Fibroblast of skin of left quadriceps (primary cell): ENCODE data around the gene SMC1A.
"Not testable (repeated sequence)": the region's sequence is repeated elsewhere in the genome, so short reads cannot be mapped to it uniquely, and the experiment has no call there.

Source experiments
- DNase-seq, 2 experiments: peaks; one replicate each; pipeline ENCODE4 v3.0.0-alpha.2; 2013; ENCODE audit warnings: low read depth in 2 of 2

Gene SMC1A

DNA sequence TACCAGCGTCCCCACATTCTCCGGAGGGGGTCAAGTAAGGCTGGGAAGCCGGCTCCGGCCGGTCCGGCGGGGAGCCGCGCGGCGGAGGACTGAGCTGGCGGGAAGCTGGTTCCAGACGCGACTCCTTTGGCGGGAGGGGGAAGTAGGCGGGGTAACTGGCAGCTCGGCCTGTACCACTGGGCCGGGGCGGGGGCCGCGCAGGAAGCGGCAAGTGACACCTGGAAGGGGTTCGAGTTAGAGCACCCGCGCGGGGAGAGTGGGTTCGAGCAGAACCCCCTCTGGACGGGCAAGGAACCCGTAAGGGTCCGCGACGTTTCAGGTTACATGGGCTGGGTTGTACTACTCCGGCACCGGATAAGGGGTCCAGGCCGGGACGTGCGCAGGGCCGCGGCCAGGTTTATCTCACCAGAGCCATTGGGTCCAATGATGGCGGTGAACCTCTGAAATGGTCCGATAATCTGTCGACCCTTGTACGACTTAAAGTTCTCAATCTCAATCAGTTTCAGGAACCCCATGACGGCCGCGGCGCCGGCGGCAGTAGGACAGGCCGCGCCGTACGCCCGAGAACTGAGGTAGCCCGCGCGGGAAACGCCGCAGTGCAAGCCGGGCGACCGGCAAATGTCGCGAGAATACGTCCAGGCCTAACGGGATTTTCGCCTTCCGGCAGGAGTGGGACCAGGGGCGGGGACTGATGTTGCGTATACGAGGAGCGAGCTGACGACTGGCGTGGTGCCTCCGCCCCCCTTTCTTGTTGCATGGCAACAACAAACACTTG, at the start of gene SMC1A:
Gene SMC1A (minus strand): TSS at position 569 of the 775 bp plus-strand sequence. CDS start 54 bp downstream, at position 515.
- peak; percentile 87 to 89 for DNase-seq

- DNase-seq = no peak
Measured at GRCh38 chrX:53471346-53471745, 48.9 kb upstream of the SMC1A start.

- not testable (repeated sequence) for DNase-seq
Measured at GRCh38 chrX:53468659-53469058, 46.2 kb upstream of the SMC1A start.

- no peak for DNase-seq
Measured at GRCh38 chrX:53458082-53458481, 35.6 kb upstream of the SMC1A start.

- no peak for DNase-seq
Measured at GRCh38 chrX:53456254-53456653, 33.8 kb upstream of the SMC1A start.

DNA sequence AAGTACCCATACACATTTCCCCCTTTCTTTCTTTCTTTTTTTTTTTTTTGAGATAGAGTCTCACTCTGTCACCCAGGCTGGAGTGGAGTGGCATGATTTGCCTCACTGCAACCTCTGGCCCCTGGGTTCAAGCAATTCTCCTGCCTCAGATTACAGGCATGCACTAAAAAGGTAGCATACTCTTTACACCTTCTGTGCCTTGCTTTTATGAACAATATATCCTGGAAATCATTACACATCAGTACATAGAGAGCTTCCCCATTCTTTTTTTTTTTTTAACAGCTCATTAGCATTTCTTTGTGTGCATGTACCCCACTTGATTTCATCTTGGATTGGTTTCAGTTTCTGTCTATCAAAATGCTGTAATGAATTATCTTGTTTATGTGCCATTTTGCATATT, 30.4 kb upstream of the SMC1A start:
- DNase-seq = no peak

DNA sequence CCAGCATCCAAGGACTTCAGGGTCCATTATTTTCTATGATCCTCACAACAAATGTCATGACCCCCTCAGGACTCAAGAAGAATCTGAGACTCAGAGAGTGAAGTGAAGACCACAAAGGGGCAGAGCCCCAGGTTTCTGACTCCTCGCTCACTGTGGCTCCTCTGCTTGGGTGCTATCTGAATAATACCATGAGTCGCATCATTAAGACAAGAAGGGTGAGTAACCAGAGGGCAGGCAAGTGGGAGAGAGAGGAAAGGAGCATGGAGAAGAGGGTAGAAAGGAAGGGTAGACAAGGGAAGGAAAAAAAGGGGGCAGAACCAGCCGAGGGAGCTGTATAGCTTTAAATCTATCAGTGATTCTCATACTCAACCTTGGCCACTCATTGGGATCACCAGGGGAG, 27.2 kb upstream of the SMC1A start:
- no peak for DNase-seq

DNA sequence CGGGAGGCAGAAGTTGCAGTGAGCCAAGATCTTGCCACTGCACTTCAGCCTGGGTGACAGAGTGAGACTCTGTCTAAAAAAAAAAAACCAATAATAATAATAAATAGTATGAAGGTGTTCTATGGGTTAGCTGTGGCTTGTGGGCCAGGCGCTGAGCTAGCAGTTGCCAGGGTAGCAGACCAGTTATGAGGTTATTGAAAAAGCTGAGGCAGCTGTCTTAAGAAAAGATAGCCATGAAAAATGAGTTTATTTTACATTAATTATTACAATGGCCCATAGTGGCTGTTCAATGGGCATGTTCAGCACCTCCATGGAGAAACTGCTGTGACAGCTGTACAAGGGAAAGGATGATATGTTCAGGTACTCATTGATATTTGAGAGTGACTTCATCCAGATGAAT, 25.0 kb upstream of the SMC1A start:
- no peak for DNase-seq

DNA sequence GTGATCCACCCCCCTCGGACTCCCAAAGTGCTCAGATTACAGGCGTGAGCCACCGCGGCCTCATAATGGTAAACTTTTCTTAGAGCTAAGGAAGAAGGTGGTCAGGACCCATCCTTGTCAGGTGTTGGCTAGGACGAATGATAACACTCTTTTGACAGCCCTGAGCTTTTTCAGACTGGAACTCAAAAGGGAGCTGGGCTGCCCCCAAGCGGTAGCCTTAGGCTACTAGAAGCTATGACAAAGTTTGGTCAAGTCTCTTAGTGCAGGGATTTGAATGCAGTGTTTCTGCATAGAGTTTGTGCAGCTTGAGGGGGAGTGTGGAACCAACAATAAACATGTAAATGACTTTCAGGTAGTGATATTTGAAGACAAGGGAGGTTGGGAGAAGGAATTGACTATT, 23.5 kb upstream of the SMC1A start:
- no peak for DNase-seq

DNA sequence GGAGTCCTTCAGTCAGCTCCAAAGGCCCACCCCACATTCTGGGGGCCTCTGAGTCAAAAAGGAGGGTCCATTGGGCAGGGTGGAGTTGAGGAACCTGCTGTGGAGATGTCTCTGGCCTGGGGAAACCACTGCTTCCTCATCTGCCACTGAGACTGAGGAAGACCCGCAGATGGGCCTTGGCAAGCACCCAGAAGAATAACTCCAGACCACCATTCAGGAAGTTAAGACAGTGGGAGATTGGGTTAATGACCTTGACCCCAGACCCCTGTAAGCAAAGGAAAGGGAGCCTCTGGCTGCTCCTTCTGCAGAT, 19.8 kb upstream of the SMC1A start:
- DNase-seq = no peak

DNA sequence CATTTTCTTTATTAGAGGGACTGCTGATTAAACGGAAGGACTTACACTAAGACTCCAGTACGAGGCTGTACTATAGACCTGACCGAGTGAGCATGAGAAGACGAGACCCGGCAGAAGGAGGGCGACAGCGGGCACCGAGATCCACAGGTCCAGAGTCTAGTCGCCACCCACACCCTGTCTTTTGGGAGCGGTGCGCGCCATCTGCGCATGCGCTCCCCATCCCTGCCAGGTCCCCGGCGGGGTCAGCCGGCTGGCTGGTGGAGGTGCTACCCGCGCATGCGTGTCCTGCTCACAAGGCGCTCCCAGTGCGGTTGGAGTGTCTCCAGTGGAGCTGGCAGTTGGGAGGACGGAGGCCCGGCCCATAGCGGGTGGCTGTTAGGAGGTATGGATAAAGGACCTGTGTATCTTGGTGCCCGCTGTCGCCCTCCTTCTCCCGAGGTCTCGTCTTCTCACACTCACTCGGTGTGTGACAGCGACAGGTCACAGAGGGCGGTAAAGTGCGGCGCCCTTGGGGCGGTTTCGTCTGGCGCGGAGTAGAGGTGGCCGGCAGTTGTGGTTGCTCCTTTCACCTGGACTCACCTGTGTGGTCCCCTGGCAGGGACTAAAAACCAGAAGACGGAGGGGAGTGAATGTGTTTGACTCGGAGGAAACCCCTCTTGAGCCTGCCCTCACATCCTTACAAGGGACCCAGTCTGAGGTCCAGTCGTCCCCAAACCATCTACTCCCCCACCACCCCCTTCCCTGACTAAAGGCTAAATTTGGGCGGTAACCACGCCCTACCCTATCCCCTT, 19.3 kb upstream of the SMC1A start:
- no peak for DNase-seq

DNA sequence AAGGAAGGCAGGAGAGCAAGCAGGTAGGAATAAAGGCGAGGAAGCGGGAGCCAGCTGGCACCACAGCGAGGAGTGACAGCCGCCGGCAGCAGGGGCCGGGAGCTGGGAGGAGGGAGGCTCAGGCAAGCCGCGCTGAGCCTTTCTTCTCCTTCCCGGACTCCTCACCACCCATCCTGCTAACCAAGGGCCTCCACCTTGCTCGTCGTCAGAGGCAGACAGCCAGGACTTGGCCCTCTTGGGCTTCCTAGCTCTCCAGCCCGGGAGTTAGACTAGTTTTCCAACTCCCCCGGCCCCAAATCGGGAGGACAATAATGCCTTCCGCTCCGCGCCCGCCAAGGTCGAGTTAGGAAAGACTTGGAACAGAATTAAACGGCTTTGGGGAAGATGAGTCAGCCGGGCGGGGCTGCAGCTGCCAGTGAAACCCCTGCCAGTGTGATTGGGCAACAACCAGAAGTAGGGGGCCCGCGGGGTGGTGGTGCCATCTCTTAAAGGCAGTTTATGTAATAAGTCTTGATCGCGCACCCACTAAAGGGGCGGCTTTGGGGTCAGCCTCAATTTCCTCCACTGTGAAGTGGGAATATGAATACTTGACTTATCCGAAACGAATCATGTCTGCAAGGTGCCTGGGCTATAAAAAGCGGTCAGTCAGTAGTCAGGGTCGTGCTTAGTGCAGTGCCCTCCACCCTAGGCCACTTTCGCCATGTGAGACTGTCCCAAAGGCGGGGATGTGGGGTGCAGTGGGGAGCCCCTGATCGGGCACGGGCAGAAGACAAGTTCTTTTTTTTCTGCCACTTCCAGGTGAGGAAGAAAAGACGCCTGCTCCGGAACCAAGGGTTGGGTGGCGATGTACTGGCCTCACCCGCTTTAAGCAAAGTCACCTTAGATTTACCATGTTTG, 18.4 kb upstream of the SMC1A start:
- DNase-seq = no peak

- no peak for DNase-seq
Measured at GRCh38 chrX:53440101-53440500, 17.6 kb upstream of the SMC1A start.

- no peak for DNase-seq
Measured at GRCh38 chrX:53438832-53439230, 16.4 kb upstream of the SMC1A start.

- no peak for DNase-seq
Measured at GRCh38 chrX:53438174-53438831, 15.8 kb upstream of the SMC1A start.

- no peak for DNase-seq
Measured at GRCh38 chrX:53437206-53437605, 14.8 kb upstream of the SMC1A start.

DNA sequence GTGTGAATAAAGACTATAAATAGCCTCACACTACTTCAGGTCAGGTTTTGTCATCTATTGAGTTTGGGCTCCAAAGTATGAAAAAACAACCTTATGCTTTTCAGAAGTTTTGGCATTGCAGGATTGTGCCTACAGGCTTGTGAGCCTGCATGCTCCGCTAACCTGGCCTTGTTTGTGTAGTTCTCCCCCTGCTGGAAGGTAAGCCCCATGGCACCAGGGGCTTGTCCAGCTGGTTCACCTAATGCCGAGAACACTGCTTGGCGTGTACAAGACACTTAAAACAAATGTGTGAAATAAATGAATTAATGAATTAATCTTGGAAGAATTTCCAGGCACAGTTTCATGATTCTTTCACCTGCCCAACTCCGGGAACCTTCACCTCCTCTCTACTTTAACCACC, 13.5 kb upstream of the SMC1A start:
- no peak for DNase-seq

GRCh38 chrX:53433651-53434639, 11.5 kb upstream of the SMC1A start, which contains the start of gene HSD17B10:
TSS of gene HSD17B10 (minus strand) at chrX:53434370. CDS start at chrX:53434345, 25 bp downstream.
- DNase-seq = peak in 1 of 2 experiments; percentile 40

GRCh38 chrX:53430231-53430630, 7.8 kb upstream of the SMC1A start:
- DNase-seq = no peak

GRCh38 chrX:53429755-53430154, 7.3 kb upstream of the SMC1A start:
- no peak for DNase-seq
